ENCODE measurements around the gene EML4.
"Not testable (repeated sequence)": the region's sequence is repeated elsewhere in the genome, so short reads cannot be mapped to it uniquely, and the experiment has no call there.

The EML4 gene

DNA sequence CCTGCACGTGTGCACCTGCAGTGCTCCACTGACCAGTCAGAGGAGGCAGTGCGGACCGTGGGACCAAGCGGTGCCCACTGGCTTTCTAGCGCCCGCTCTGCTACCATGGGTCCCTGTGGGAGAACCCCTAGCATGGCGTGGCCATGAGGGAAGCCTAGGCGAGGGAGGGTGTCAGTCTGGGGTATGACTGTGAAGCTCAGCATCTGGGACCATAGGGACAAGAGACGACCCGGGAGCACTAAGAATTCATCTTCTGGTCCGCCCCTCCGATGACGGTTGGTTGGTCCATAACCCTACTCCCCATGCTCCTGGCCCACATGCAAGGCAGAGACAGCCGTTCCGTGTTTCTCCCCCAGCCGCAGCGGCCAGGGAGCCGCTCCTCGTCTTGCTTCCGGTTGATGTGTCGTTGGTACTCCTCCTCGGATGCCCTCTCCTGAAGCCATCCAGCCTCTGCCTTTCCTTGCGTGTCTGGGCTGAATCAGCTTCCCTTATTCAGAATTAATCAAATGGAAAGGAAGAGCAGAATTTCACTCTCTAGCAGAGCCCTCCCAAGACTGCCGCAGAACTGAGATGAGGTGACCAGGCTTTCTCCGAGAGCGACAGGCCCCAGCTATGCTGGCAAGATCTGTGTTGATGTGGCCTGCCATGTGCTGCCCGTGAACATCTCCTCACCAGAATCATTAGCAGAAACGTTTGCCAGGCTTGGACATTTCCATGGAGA, 168.9 kb downstream of the EML4 start:
- no peak for DNase-seq

GRCh38 chr2:42338567-42339190, 169.5 kb downstream of the EML4 start:
- DNase-seq, result no peak

DNA sequence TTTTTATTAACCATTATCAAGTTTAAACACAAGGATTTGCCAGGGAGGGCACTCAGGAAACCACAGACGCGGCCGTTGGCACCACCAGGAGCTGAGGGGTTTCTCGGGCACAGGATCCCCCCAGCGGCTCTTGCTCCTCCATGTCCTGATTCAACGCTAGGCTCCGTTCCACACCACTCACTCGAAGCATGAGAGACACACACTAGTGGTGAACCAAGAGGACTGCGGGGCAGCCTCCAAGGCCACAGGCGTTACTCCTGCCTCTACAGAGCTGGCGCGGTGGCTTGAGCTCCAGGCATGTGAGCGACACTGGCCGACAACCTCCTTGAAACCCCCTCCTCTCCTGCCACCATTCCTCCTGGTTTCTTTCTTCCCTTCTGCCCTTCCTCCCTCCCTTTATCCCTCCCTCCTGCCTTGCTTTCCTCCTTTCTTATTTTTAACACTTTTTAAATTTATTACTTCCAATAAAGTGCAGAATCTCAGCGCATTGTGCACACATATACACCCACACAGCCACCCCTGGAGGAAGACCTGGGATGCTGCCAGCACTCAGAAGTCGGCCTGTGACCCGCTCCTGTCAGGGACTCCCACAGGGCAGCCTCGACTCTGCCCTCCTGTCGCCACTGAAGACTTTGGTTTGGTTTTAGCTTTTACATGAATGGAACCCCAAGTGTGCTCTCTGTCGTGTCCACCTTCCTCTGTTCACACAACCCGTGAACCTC, 170.2 kb downstream of the EML4 start:
- no peak for DNase-seq

- DNase-seq, result no peak
These were observed 171.1 kb downstream of the EML4 start for GRCh38 chr2:42340045-42340937.

DNA sequence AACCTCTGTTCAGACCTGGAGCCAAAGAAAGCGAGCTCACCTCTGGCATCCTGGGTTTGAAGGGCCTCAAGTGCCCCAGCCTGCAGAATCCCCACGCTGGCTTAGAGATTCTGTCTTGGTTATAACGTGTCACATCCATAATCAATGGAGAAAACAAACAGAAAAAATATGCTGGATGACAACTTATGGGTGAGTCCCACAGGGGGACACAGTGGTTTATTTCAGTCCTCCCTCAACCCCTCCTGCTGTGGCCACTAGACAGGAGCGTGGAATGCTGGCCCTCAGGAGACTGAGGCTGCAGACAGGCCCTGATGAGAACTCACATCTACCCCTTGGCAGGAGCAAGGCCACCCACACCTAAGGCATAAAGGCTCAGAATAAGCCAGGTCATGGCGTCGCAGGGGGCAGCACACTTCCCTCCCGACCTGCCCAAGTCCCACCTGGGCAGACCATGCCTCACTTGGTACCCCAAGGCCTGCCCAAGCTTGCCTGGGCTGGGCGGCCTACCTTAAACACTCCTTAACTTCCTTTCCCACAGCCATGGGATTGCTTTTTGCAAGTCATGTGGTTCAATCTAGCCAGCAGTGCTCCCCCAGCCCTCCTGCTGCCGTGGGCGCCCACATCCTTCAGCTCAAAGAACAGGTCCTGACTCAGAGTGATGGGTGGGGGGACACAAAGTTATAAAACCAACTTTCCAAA, 171.9 kb downstream of the EML4 start:
- DNase-seq, result no peak

GRCh38 chr2:42342061-42342794, 173.1 kb downstream of the EML4 start:
- DNase-seq, result no peak

DNA sequence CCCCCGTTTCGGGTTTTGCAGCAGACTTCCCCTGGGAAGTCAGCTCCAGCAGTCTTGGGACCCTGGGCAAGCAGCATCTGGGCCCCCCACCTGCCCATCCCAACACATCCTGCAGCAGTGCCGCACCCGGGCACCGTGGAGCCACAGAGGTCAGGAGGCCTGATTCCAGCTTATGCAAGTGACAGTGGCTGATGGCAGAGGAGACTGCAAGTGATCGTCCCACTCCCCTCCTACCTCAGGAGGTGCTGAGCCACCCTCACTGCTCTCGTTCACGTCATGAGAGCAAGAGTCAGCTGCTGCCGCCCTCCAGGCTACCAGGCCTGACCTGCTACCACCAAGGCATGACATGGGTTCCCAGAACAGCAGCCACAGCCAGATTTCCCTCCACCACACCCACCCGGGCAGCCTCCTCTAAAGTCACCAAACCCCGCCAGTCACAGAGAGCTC, 173.7 kb downstream of the EML4 start:
- no peak for DNase-seq

DNA sequence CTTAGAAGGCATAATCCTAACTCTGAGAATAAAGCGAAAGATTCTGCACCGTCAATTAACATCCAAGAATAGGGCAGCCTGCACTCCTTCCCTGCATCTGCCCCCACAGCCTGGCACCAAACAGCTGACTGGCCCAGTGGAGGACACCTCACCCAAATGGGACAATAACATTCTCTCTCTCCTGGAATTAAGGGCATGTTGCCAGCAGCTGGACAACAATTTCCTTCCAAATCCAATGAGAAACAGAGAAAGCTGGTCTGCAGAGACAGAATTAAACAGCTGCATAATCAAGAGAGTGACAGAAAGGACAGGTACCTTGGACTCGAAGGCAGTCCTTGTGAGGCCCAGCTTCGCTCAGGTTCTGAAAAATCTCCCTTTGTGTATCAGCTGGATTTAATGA, 176.8 kb downstream of the EML4 start:
- DNase-seq, result no peak

DNA sequence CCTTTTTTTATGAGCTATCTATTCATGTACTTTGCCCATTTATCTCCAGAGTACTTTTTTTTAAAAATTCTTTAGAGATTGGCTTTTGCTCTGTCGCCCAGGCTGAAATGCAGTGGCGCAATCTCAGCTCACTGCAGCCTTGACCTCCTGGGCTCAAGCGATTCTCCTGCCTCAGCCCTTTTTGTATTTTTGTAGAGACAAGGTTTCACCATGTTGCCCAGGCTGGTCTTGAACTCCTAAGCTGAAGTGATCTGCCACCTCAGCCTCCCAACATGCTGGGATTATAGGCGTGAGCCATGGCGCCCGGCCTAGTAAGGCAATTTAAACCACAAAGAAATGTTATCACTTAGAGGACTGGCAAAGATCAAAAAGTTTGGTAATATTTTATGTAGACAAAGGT, 177.7 kb downstream of the EML4 start:
- not testable (repeated sequence) for DNase-seq

- not testable (repeated sequence) for DNase-seq
These were observed 178.4 kb downstream of the EML4 start for GRCh38 chr2:42347518-42347917.

DNA sequence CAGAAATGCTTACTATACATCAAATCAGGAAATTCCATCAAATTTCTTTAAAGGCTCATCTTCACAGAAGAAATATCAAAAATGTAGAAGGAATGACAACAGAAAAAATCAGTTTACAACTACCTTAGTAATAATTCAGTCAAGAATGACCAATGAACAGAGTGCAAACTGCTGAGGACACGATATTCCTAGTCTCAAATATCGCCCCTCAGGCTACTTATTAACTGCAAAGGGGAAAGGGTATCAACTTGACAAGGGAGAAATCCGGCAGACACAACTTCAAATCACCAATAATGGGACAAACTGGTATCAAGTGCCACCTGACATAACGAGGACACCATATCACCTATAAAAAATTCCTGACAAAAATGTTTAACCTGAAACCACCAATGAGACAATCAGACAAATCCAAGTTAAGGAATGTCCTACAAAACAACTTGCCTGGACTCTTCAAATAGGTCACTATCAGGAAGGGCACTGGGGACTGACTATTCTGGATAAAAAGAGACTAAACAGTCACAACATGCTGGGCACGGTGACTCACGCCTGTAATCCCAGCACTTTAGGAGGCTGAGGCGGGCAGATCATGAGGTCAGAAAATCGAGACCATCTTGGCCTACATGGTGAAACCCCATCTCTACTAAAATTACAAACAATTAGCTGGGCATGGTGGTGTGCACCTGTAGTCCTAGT, 179.1 kb downstream of the EML4 start:
- no peak for DNase-seq

- no peak for DNase-seq
These were observed 181.4 kb downstream of the EML4 start for GRCh38 chr2:42350434-42351063.

DNA sequence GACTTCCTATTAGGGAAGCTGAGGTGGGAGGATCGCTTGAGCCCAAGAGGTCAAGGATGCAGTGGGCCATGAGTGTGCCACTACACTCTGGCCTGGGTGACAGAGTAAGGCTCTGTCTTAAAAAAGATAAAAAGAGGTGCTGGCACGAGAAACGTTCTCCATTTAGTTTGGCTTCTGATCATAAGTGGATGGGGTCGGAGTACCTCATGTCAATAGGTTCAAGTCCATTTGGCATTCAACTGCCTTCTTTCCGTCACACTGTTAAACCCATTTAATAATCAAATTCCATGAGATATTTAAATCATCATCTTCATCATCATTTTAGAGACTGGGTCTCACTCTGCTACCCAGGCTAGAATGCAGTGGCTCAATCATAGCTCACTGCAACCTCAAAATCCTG, 182.7 kb downstream of the EML4 start:
- no peak for DNase-seq

DNA sequence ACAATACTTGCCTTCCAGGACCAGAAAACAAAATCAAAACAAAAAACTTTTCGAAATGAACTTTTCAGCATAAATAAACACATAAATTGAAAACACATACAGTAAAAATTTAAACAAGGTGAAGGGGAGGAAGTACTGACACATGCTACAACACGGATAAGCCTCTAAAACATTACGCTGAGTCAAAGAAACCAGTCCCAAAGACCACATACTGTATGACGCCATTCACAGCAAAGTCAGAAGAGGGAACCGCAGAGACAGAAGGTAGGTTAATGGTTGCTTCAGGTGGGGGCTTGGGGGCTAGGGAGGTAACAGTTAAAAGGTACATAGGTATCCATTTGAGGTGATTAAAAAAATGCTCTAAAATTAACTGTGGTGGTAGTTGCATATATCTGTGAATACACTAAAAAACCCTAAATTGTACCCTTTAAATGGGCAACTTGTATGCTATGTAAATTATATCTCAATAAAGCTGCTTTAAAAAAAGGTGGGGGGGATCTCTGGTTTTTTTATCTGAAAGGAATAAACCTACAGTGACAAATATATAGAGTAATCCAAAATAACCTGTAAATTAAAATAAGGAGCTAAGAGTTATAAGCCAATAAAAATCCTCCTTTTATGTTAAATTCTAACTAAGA, 184.8 kb downstream of the EML4 start:
- DNase-seq, result no peak

GRCh38 chr2:42359304-42359964, 190.3 kb downstream of the EML4 start:
- no peak for DNase-seq

DNA sequence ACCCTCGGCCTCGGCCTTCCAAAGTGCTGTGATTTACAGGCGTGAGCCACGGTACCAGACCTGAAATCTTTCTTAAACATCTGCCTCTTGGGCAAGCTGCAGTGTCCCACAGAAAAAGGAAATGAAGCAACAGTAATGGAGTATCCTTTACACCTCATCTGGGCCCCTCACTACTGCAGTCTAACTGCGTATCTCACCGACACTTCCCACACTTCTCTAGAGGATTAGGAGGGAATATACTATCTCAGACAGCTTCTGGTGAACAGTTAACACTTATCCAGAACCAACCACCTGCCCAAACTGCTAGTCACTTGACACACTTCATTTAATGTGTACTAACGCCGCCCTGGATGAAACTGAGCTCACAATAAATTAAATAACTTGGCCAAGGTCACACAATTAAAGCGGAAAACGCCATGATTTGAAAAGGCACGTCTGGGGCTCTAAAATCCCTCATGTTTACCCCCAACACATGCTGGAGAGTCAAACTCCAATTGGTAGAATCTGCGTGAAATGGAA, 190.9 kb downstream of the EML4 start:
- DNase-seq, result no peak

- no peak for DNase-seq
These were observed 191.3 kb downstream of the EML4 start for GRCh38 chr2:42360493-42360889.

DNA sequence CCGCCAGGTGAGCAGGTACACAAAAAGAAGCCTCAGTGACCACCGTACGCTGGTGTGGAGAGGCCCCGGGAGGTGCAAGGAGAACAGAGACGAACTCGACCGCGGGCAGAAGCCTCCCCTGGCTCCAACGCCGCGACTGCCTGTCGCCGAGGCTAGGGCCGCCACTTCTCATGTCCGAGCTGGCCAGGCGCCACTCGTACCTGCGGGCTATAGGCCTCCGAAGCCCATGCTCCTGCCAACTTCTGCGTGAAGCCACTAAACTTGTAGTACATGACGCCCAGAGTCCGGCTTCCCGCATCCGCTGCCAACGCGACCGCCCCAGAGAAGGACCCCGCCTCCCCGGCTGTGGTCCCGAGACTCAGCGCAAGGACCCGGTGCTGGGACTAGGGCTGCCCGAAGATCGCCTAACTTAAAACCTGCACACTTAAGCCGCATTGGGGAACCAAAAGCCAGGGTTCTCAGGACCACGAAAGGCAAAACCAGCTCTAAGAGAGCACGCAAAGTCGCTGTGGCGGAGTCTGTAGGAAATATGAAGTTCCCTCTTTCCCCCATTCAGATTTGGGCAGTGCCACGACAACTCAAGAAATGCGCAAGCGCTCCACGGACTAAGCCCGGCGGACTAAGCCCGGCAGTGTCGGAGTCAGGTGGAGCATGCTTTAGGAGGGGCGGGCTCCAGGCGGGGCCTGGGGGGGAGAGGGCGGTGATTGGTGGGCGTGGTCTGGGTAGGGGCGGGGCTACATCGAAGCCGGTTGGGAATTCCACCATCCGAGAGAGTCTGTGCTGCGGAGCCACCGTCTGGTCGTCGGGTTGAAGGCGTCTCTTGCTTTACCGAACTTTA, 192.0 kb downstream of the EML4 start, which contains the start of gene COX7A2L:
Gene COX7A2L (minus strand): TSS at position 328 of the 838 bp plus-strand sequence. CDS start 56 bp downstream, at position 272.
- DNase-seq, result peak; percentile 97 to 98
